Keratinocyte (primary cell): ENCODE data around the gene DDX43.

Source experiments
- EZH2 ChIP-seq: IDR thresholded peaks from one replicate; pipeline ENCODE4 v1.6.1; 2012; ENCODE audit warnings: inconsistent platforms, mild to moderate bottlenecking, low read length, moderate library complexity
- TF ChIP-seq, protein P1 (sequence below), 3 experiments: IDR thresholded peaks in 1 of 3; conservative IDR thresholded peaks in 1 of 3; optimal IDR thresholded peaks in 1 of 3; 2 replicates in 2 of 3; 3 replicates in 1 of 3; pipeline versions ENCODE3 to v1.5.1; 2011; ENCODE audit warnings: low read length in 3 of 3, mild to moderate bottlenecking in 3 of 3, moderate library complexity in 2 of 3, control low read depth in 1 of 3, inconsistent platforms in 1 of 3; ENCODE audit not compliant: insufficient read depth in 2 of 3; ENCODE audit errors: extremely low read depth in 1 of 3

DNA sequence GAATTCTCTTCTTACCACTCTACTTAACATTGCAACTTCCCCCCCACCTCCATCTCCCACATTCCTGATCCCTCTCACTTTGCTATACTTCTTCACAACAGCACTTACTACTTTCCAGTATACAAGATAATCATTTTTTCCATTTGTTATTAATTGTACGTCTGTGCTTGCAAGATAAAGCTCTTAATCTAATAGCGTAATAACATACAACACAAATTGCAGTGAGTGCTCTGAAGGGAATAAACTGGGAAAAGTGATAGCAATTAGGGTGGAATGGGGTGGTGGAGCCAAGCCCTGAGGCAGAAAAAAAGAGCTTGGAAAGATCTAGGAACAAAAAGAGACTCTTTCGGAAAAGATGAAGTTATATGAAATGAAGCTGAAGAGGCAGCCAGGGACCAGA, 48.9 kb downstream of the DDX43 start:
- TF ChIP-seq, protein P1, sequence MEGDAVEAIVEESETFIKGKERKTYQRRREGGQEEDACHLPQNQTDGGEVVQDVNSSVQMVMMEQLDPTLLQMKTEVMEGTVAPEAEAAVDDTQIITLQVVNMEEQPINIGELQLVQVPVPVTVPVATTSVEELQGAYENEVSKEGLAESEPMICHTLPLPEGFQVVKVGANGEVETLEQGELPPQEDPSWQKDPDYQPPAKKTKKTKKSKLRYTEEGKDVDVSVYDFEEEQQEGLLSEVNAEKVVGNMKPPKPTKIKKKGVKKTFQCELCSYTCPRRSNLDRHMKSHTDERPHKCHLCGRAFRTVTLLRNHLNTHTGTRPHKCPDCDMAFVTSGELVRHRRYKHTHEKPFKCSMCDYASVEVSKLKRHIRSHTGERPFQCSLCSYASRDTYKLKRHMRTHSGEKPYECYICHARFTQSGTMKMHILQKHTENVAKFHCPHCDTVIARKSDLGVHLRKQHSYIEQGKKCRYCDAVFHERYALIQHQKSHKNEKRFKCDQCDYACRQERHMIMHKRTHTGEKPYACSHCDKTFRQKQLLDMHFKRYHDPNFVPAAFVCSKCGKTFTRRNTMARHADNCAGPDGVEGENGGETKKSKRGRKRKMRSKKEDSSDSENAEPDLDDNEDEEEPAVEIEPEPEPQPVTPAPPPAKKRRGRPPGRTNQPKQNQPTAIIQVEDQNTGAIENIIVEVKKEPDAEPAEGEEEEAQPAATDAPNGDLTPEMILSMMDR (optimal IDR thresholded peaks at IDR 0.05 in 1 of 3, IDR thresholded peaks at IDR 0.05 in 1 of 3, conservative IDR thresholded peaks at IDR 0.05 in 1 of 3; ENCODE audit: extremely low read depth in 1 of 3, insufficient read depth in 2 of 3, low read length in 3 of 3), result no peak
- TF ChIP-seq EZH2, result no peak
